Mesenchymal stem cell (in vitro differentiated cells and primary cell): ENCODE measurements around the gene VAPB.

Experiments used
- DNase-seq: peaks from one replicate; pipeline ENCODE4 v3.0.0-alpha.2; 2013
- H2AFZ ChIP-seq: one replicate; pipeline ENCODE4 v1.6.1; 2013; ENCODE audit warnings: low read depth, mild to moderate bottlenecking, control low read depth, inconsistent platforms, low read length, moderate library complexity
- H2AK5ac ChIP-seq: 2 replicates; pipeline ENCODE4 v1.6.1; 2013; ENCODE audit warnings: low read length, moderate library complexity, mild to moderate bottlenecking, inconsistent platforms; ENCODE audit not compliant: severe bottlenecking
- H2BK120ac ChIP-seq: one replicate; pipeline ENCODE4 v1.6.1; 2013; ENCODE audit warnings: low read depth, mild to moderate bottlenecking, inconsistent platforms, low read length, moderate library complexity
- H2BK12ac ChIP-seq, 2 experiments: one replicate each; pipeline ENCODE4 v1.6.1; 2013; ENCODE audit warnings: inconsistent platforms in 2 of 2, low read length in 2 of 2, mild to moderate bottlenecking in 2 of 2, moderate library complexity in 2 of 2, control low read depth in 1 of 2
- H2BK15ac ChIP-seq: one replicate; pipeline ENCODE4 v1.6.1; 2013; ENCODE audit warnings: mild to moderate bottlenecking, low read depth, inconsistent platforms; ENCODE audit not compliant: poor library complexity, severe bottlenecking
- H2BK5ac ChIP-seq: 2 replicates; pipeline ENCODE4 v1.6.1; 2013; ENCODE audit warnings: low read depth, mild to moderate bottlenecking, low read length, control low read depth, inconsistent platforms; ENCODE audit not compliant: poor library complexity, severe bottlenecking
- H3K14ac ChIP-seq, 2 experiments: one replicate each; pipeline ENCODE4 v1.6.1; 2013; ENCODE audit warnings: inconsistent platforms in 2 of 2, low read length in 2 of 2, control low read depth in 1 of 2, mild to moderate bottlenecking in 1 of 2, moderate library complexity in 1 of 2
- H3K18ac ChIP-seq, 2 experiments: one replicate each; pipeline ENCODE4 v1.6.1; 2013; ENCODE audit warnings: inconsistent platforms in 2 of 2, low read length in 2 of 2, control low read depth in 1 of 2, low read depth in 1 of 2, mild to moderate bottlenecking in 1 of 2
- H3K23ac ChIP-seq, 2 experiments: one replicate each; pipeline ENCODE4 v1.6.1; 2013; ENCODE audit warnings: inconsistent platforms in 2 of 2, low read length in 2 of 2, mild to moderate bottlenecking in 2 of 2, moderate library complexity in 2 of 2, control low read depth in 1 of 2
- H3K27ac ChIP-seq: 2 replicates; pipeline ENCODE4 v1.5.1; 2013; ENCODE audit warnings: mild to moderate bottlenecking, moderate library complexity, low read length, control low read depth, inconsistent platforms; ENCODE audit not compliant: poor library complexity, severe bottlenecking
- H3K27me3 ChIP-seq, 2 experiments: 2 replicates each; pipeline versions ENCODE4 v1.6.1 to v1.7.0; 2013; ENCODE audit warnings: low read length in 2 of 2, mild to moderate bottlenecking in 2 of 2, moderate library complexity in 2 of 2, control low read depth in 1 of 2, inconsistent platforms in 1 of 2; ENCODE audit not compliant: control insufficient read depth in 1 of 2, insufficient read depth in 1 of 2
- H3K36me3 ChIP-seq, 2 experiments: 2 replicates each; pipeline versions ENCODE4 v1.6.1 to v1.7.0; 2013; ENCODE audit warnings: low read length in 2 of 2, control low read depth in 1 of 2, inconsistent platforms in 1 of 2, low read depth in 1 of 2, mild to moderate bottlenecking in 1 of 2; ENCODE audit not compliant: insufficient read depth in 2 of 2, control insufficient read depth in 1 of 2
- H3K4ac ChIP-seq, 2 experiments: one replicate each; pipeline ENCODE4 v1.6.1; 2013; ENCODE audit warnings: inconsistent platforms in 2 of 2, low read length in 2 of 2, mild to moderate bottlenecking in 2 of 2, moderate library complexity in 2 of 2, control low read depth in 1 of 2, low read depth in 1 of 2
- H3K4me1 ChIP-seq: 2 replicates; pipeline ENCODE4 v1.6.1; 2013; ENCODE audit warnings: low read depth, low read length, control low read depth; ENCODE audit not compliant: control insufficient read depth, insufficient read depth
- H3K4me2 ChIP-seq: 2 replicates; pipeline ENCODE4 v1.6.1; 2013; ENCODE audit warnings: low read length, mild to moderate bottlenecking, inconsistent platforms; ENCODE audit not compliant: poor library complexity, severe bottlenecking
- H3K4me3 ChIP-seq, 2 experiments: 2 replicates each; pipeline versions ENCODE4 v1.5.1 to v1.7.0; 2013; ENCODE audit warnings: low read length in 2 of 2, mild to moderate bottlenecking in 2 of 2, control low read depth in 1 of 2, low read depth in 1 of 2; ENCODE audit not compliant: insufficient read depth in 1 of 2
- H3K79me1 ChIP-seq: replicated peaks from 2 replicates; pipeline ENCODE4 v1.6.1; 2013; ENCODE audit warnings: mild to moderate bottlenecking, control low read depth, low read length, inconsistent platforms; ENCODE audit not compliant: poor library complexity, severe bottlenecking
- H3K9ac ChIP-seq: 2 replicates; pipeline ENCODE4 v1.7.0; 2013; ENCODE audit warnings: mild to moderate bottlenecking, low read length, moderate library complexity
- H3K9me3 ChIP-seq: 2 replicates; pipeline ENCODE4 v1.7.0; 2013; ENCODE audit warnings: mild to moderate bottlenecking, low read length; ENCODE audit not compliant: control insufficient read depth
- H4K8ac ChIP-seq: one replicate; pipeline ENCODE4 v1.6.1; 2013; ENCODE audit warnings: inconsistent platforms, mild to moderate bottlenecking, low read length, moderate library complexity
- H4K91ac ChIP-seq: one replicate; pipeline ENCODE4 v1.6.1; 2013; ENCODE audit warnings: mild to moderate bottlenecking, low read length, inconsistent platforms
- WGBS: methylation state at CpG from one replicate; pipeline ENCODE4 v1.1.7; 2013; ENCODE audit warnings: mixed read lengths; 5-methylcytosine and 5-hydroxymethylcytosine counted together

Gene VAPB

GRCh38 chr20:58342104-58342945 lies 46.7 kb upstream of the VAPB start:
- Histone ChIP-seq H2BK15ac (no peak overlapping the region), H2AFZ (no peak overlapping the region), H3K9ac (peak overlapping the region; percentile 15), H3K4ac (no peak overlapping the region), H3K27me3 (no peaks in the 10 kb centered on the region), H3K4me2 (no peak overlapping the region), H2BK5ac (no peak overlapping the region), H3K9me3 (no peaks in the 10 kb centered on the region), H3K79me1 (peaks cover 49% of the 10 kb centered on the region), H3K14ac (no peak overlapping the region), H2BK12ac (no peak overlapping the region), H3K4me1 (peaks cover 12% of the 10 kb centered on the region), H3K18ac (no peak overlapping the region), H3K23ac (no peak overlapping the region), H3K36me3 (peaks cover 14 to 34% of the 10 kb centered on the region in 2 experiments), H3K27ac (peak overlapping the region; percentile 63), H3K4me3 (no peak overlapping the region), H4K91ac (no peak overlapping the region), H2AK5ac (peak overlapping the region; percentile 95), H4K8ac (no peak overlapping the region), H2BK120ac (peak overlapping the region; percentile 52)
- peak; percentile 30 for DNase-seq
- WGBS = 100% methylated on average over 1 of the region's 3 CpGs

GRCh38 chr20:58344741-58345140 lies 44.3 kb upstream of the VAPB start:
- H3K4ac ChIP-seq = no peak overlapping the region
- H3K4me1 ChIP-seq = peaks cover 12% of the 10 kb centered on the region
- no peak for DNase-seq
- no peak overlapping the region for H3K14ac ChIP-seq
- H3K27ac ChIP-seq = no peak overlapping the region
- H4K91ac ChIP-seq = no peak overlapping the region
- no peak overlapping the region for H2AK5ac ChIP-seq
- no peak overlapping the region for H4K8ac ChIP-seq
- H3K4me3 ChIP-seq = no peak overlapping the region
- H2BK15ac ChIP-seq = no peak overlapping the region
- H3K9ac ChIP-seq = peak overlapping the region; percentile 7
- no peak overlapping the region for H2BK120ac ChIP-seq
- no peak overlapping the region for H2BK12ac ChIP-seq
- no peak overlapping the region for H2AFZ ChIP-seq
- H3K18ac ChIP-seq = no peak overlapping the region
- H3K79me1 ChIP-seq = peaks cover 48% of the 10 kb centered on the region
- H3K23ac ChIP-seq = no peak overlapping the region
- H3K9me3 ChIP-seq = no peaks in the 10 kb centered on the region
- WGBS = 65% methylated on average over 4 of the region's 4 CpGs
- no peak overlapping the region for H3K4me2 ChIP-seq
- H3K36me3 ChIP-seq = peaks cover 14 to 34% of the 10 kb centered on the region in 2 experiments
- H2BK5ac ChIP-seq = no peak overlapping the region
- no peaks in the 10 kb centered on the region for H3K27me3 ChIP-seq

- Histone ChIP-seq H2BK120ac (no peak overlapping the region), H3K27me3 (no peaks in the 10 kb centered on the region), H3K14ac (no peak overlapping the region), H2AK5ac (no peak overlapping the region), H3K4me3 (no peak overlapping the region), H3K9ac (no peak overlapping the region), H3K4me2 (no peak overlapping the region), H3K4ac (no peak overlapping the region), H3K18ac (no peak overlapping the region), H3K9me3 (no peaks in the 10 kb centered on the region), H4K91ac (no peak overlapping the region), H3K4me1 (no peaks in the 10 kb centered on the region), H2BK5ac (no peak overlapping the region), H3K23ac (no peak overlapping the region), H4K8ac (no peak overlapping the region), H3K79me1 (peaks cover 32% of the 10 kb centered on the region), H2AFZ (no peak overlapping the region), H2BK15ac (no peak overlapping the region), H2BK12ac (no peak overlapping the region), H3K36me3 (peaks cover 12 to 56% of the 10 kb centered on the region in 2 experiments), H3K27ac (no peak overlapping the region)
- 81% methylated on average over 3 of the region's 3 CpGs for WGBS
- peak; percentile 68 for DNase-seq
Observed at GRCh38 chr20:58349570-58349969, 39.5 kb upstream of the VAPB start.

GRCh38 chr20:58352468-58352867 lies 36.6 kb upstream of the VAPB start:
- WGBS = 93% methylated on average over 1 of the region's 2 CpGs

More at GRCh38 chr20:58352468-58352867, 36.6 kb upstream of the VAPB start:
- Histone ChIP-seq H3K4me2 (no peak overlapping the region), H3K9ac (no peak overlapping the region), H3K36me3 (peaks cover 9 to 60% of the 10 kb centered on the region in 2 experiments), H3K9me3 (no peaks in the 10 kb centered on the region), H3K4me3 (no peak overlapping the region), H3K27me3 (no peaks in the 10 kb centered on the region), H4K8ac (no peak overlapping the region), H2AK5ac (no peak overlapping the region), H2AFZ (no peak overlapping the region), H3K18ac (no peak overlapping the region), H3K4ac (no peak overlapping the region), H3K4me1 (no peaks in the 10 kb centered on the region), H3K14ac (peak overlapping the region in 1 of 2 experiments; percentile 12), H2BK120ac (no peak overlapping the region), H2BK12ac (no peak overlapping the region), H3K79me1 (peaks cover 19% of the 10 kb centered on the region), H2BK15ac (no peak overlapping the region), H3K23ac (no peak overlapping the region), H4K91ac (no peak overlapping the region), H3K27ac (no peak overlapping the region), H2BK5ac (no peak overlapping the region)
- DNase-seq = no peak
